Measurements from ENCODE around the gene GHITM. TPM values are rescaled to one million over a fixed set of nuclear protein-coding genes. Genes with fewer than 3 reads are reported as not detected.

Gene GHITM
- total and polyA plus RNA-seq, 2 of the 13 experiments (the other 11 are each of a cell fraction or from before 2014, with no cell fraction given): 163 to 212 TPM

DNA sequence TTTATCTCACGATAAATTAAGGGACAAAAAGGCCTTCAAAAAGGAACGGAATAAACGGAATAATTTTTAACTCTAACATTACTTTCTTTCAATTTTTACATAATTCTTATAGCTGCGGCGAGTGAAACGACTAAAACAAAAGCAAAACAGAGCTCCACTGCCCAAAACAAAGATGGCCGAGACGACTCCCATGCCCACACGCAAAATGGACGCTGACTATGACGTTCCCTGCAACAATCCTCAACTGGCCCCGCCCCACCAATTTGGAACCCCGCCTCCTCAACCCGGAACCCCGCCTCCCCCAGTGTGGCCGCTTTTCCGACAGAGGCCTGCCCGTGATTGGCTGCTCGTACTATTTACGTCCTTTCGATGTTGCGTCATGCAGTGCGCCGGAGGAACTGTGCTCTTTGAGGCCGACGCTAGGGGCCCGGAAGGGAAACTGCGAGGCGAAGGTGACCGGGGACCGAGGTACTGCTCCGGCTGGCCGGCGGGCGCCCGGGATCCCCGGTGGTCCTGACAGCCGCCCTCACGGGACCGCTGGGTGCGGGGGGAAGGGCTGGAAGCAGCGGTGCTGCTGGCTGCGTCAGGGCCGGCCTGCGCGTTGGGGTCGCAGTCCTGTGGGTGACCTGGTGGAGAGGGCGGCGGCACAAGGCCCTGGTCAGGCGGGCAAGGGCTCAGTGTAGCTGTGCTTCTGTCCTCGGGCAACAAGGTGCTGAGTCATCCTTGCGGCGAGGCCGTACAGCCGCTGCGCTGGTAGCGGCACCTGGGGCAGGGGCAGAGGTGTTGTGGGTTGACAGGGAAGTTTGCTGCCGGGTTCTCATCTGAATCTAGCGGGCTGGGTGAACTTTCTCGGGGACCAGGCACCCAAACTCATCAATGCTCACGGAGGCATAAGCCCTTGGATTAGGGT is at the start of gene GHITM (continued):
- TF ChIP-seq, protein P1, sequence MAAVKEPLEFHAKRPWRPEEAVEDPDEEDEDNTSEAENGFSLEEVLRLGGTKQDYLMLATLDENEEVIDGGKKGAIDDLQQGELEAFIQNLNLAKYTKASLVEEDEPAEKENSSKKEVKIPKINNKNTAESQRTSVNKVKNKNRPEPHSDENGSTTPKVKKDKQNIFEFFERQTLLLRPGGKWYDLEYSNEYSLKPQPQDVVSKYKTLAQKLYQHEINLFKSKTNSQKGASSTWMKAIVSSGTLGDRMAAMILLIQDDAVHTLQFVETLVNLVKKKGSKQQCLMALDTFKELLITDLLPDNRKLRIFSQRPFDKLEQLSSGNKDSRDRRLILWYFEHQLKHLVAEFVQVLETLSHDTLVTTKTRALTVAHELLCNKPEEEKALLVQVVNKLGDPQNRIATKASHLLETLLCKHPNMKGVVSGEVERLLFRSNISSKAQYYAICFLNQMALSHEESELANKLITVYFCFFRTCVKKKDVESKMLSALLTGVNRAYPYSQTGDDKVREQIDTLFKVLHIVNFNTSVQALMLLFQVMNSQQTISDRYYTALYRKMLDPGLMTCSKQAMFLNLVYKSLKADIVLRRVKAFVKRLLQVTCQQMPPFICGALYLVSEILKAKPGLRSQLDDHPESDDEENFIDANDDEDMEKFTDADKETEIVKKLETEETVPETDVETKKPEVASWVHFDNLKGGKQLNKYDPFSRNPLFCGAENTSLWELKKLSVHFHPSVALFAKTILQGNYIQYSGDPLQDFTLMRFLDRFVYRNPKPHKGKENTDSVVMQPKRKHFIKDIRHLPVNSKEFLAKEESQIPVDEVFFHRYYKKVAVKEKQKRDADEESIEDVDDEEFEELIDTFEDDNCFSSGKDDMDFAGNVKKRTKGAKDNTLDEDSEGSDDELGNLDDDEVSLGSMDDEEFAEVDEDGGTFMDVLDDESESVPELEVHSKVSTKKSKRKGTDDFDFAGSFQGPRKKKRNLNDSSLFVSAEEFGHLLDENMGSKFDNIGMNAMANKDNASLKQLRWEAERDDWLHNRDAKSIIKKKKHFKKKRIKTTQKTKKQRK (IDR thresholded peaks at IDR 0.05; ENCODE audit: low read length): no peak
- TF ChIP-seq ZNF138 (CRISPR knock-in tag; IDR thresholded peaks at IDR 0.05; ENCODE audit: low read depth) (no peak; the same call in 1 of the 2 replicates), EHMT2 (IDR thresholded peaks at IDR 0.05; ENCODE audit: borderline replicate concordance, low read depth, low read length) (0 out of 2 replicates have a peak, but pooled peaks have one; percentile 59), ZNF546 (CRISPR knock-in tag; conservative IDR thresholded peaks at IDR 0.05) (0 out of 2 replicates have a peak, but pooled peaks have one; percentile 58), ZNF672 (CRISPR knock-in tag; IDR thresholded peaks at IDR 0.05) (0 out of 2 replicates have a peak, but pooled peaks have one; percentile 70), NCOA2 (CRISPR knock-in tag; IDR thresholded peaks at IDR 0.05) (no peak; the same call in 1 of the 2 replicates), CEBPG (CRISPR knock-in tag; IDR thresholded peaks at IDR 0.05) (peak; percentile 93), SP1 (IDR thresholded peaks at IDR 0.05) (no peak), SP1 (CRISPR knock-in tag; IDR thresholded peaks at IDR 0.05) (peak; percentile 82), TEAD2 (CRISPR knock-in tag; IDR thresholded peaks at IDR 0.05) (no peak), NCOA5 (CRISPR knock-in tag; IDR thresholded peaks at IDR 0.05) (no peak), SYNCRIP (IDR thresholded peaks at IDR 0.05; ENCODE audit: insufficient read depth, low read depth, low read length) (no peak), SRY (CRISPR knock-in tag; IDR thresholded peaks at IDR 0.05) (peak; percentile 89), SALL1 (CRISPR knock-in tag; IDR thresholded peaks at IDR 0.05) (peak; percentile 71; the same call in 1 of the 2 replicates)
- TF ChIP-seq, protein P2, sequence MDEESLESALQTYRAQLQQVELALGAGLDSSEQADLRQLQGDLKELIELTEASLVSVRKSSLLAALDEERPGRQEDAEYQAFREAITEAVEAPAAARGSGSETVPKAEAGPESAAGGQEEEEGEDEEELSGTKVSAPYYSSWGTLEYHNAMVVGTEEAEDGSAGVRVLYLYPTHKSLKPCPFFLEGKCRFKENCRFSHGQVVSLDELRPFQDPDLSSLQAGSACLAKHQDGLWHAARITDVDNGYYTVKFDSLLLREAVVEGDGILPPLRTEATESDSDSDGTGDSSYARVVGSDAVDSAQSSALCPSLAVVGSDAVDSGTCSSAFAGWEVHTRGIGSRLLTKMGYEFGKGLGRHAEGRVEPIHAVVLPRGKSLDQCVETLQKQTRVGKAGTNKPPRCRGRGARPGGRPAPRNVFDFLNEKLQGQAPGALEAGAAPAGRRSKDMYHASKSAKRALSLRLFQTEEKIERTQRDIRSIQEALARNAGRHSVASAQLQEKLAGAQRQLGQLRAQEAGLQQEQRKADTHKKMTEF (CRISPR knock-in tag; IDR thresholded peaks at IDR 0.05): peak; percentile 91
- TF ChIP-seq, protein P3, sequence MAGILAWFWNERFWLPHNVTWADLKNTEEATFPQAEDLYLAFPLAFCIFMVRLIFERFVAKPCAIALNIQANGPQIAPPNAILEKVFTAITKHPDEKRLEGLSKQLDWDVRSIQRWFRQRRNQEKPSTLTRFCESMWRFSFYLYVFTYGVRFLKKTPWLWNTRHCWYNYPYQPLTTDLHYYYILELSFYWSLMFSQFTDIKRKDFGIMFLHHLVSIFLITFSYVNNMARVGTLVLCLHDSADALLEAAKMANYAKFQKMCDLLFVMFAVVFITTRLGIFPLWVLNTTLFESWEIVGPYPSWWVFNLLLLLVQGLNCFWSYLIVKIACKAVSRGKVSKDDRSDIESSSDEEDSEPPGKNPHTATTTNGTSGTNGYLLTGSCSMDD (CRISPR knock-in tag; IDR thresholded peaks at IDR 0.05): 0 out of 2 replicates have a peak, but pooled peaks have one; percentile 35

All from HepG2 (cell line).